GM19099 (cell line): ENCODE measurements around the gene RASGRP4.

ENCODE experiments used
- POLR2A ChIP-seq: IDR thresholded peaks from 3 replicates; pipeline ENCODE4 v1.6.1; 2011; ENCODE audit warnings: low read depth; ENCODE audit not compliant: insufficient read length; ENCODE audit errors: extremely low read depth

The RASGRP4 gene

GRCh38 chr19:38453596-38453995 is 27.6 kb upstream of the RASGRP4 start:
- TF ChIP-seq POLR2A: no peak

GRCh38 chr19:38452430-38453366 is 26.7 kb upstream of the RASGRP4 start:
- TF ChIP-seq POLR2A: no peak

GRCh38 chr19:38451629-38452028 is 25.6 kb upstream of the RASGRP4 start:
- TF ChIP-seq POLR2A: no peak

DNA sequence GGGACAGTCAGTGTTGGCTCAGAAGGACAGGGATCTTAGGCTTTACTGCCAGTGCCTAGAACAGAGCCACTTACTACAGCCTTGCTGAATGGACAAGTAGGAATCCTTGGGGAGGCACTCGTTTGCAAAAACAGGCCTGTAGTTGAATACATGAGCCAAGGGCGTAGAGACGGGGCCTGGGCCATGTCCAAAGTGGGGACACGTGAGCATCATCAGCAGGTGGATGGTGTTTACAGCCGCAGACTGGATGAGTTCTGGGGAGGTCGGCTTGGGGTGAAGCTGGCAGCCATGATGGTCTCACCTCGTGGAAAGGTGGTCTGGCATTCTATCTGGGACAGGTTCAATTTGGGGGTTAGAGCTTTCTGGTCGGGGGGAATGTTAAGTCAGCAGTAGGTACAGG is 25.0 kb upstream of the RASGRP4 start:
- no peak for TF ChIP-seq POLR2A

DNA sequence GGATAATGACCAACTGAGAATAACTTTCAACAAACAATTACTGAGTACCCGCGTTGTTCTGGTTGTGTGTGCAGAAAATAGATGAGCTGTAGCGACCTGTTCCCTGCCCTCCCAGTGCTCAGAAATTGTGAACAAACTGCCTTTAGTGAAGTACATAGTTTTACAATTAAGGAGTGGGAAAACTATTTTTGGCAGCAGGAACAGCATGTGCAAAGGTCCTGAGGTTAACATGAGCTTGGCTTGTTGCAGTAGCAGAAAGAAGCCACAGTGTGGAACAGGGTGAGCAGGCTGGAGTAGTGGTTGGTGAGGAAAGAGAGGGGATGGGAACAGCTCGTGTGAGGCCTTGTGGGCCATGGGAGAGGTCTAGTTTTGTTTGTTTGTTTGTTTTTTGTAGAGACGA is 23.5 kb upstream of the RASGRP4 start:
- TF ChIP-seq POLR2A: no peak

DNA sequence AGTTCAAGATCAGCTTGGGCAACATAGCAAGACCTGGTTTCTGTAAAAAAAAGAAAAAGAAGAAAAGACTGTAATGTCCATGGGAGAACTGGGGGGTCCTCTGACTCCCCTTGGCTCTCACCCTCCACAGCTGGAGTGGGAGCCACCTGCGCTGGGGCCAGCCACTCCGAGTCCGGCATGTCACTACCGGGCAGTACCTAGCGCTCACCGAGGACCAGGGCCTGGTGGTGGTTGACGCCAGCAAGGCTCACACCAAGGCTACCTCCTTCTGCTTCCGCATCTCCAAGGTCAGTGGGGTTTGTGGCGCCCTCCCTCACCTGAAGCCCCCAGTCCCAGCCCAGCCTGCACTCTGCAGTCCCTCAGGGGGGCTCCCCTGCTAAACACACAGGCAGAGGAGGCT is 22.2 kb upstream of the RASGRP4 start:
- TF ChIP-seq POLR2A: no peak

- no peak for TF ChIP-seq POLR2A
These were observed 19.3 kb upstream of the RASGRP4 start for GRCh38 chr19:38445362-38445761.

DNA sequence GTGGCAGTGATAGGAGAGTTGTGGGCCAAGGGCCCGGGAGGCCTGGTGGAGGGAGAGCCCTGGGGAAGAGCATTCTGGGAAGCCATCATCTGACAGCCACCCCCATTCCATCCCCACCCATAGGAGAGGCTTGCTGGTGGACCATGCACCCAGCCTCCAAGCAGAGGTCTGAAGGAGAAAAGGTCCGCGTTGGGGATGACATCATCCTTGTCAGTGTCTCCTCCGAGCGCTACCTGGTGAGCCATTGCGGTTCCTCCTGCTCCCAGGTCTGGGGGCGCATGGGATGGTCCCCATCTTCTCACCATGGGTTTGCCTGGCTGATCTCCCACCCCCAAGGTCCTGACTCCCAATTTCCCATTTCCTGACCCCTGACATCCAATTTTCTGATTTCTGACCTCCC is 18.0 kb upstream of the RASGRP4 start:
- no peak for TF ChIP-seq POLR2A

- no peak for TF ChIP-seq POLR2A
These were observed 17.5 kb upstream of the RASGRP4 start for GRCh38 chr19:38443458-38443999.

DNA sequence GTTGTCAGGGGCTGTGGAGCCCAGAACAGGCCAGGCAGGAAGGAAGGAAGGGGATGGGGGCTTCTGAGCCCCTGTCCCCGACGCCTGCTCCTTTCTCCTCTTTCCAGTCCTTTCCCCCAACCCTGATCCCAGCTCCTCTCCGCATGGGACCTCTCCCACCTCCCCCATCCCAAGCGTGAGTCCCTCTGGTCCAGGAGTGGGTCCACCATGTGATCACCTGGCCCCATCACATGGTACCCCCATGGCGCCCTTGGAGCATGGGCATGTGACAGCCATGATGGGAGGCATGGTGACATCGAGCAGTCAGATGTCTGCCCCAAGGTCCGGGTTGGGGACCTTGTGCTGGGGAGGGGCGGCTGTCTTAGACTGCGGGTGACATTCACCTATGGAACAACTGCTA is 16.7 kb upstream of the RASGRP4 start:
- no peak for TF ChIP-seq POLR2A

- TF ChIP-seq POLR2A: no peak
These were observed 15.8 kb upstream of the RASGRP4 start for GRCh38 chr19:38441657-38442348.

DNA sequence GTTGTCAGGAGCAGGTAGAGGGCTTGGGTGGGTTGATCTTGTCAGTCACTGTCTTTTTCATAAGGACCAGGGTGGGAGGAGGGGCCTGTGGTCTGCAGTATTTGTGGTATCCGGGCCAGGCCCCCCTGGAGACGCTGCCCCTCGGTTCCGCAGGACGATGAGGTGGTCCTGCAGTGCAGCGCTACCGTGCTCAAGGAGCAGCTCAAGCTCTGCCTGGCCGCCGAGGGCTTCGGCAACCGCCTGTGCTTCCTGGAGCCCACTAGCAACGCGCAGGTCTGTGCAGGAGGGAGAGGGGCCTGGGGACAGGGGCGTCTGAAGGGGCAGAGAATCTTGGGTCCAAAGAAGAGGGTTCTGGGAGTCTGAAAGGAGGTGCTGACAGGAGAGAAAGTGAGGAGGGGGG is 14.6 kb upstream of the RASGRP4 start:
- no peak for TF ChIP-seq POLR2A

DNA sequence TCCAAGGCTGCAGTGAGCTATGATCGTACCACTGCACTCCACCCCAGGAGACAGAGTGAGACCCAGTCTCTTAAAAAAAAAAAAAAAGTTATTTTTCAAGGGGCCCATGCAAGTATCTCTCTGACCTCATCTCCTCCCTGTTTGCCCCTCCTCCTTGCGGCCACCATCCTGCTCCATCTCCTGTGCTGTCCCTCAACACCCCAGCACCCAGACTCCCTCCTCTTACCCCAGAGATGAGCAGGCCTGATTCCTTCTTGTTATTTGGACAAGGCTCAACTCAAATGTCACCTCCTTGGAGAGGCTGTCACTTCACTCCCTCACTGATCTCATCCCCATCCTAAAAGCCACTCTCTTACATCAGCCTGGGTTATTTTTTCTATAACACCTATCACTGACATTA is 11.9 kb upstream of the RASGRP4 start:
- no peak for TF ChIP-seq POLR2A

- TF ChIP-seq POLR2A: no peak
These were observed 11.3 kb upstream of the RASGRP4 start for GRCh38 chr19:38437295-38437694.

DNA sequence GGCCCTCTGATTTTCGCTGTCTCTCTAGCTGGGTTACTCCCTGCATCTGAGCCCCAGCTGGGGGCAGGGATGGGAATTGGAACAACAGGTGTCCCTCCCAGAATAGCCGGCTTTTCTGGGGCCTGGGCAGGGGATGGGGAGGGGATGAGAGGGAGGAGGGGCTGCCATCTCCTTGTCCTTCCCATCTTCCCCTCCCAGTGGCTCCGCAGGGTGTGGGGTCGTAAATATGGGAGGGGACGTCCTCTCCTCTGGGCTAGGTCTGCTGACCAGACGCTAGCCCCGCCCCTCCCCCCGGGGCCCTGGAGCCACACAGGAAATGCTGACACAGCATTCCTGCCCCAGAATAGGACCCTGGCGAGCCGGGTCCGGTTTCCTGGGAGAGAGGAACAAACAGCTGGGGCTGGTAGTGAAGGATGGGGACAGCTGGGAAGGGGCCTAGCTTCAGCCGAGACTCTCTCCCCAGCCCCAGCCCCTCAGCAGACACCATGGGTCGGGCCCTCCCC is 8.6 kb upstream of the RASGRP4 start:
- TF ChIP-seq POLR2A: no peak
